HG03108 (cell line): ENCODE data around the gene ETFA.

Experiments used
- ATAC-seq: cut with Tn5 transposase; IDR thresholded peaks from one replicate; pipeline ENCODE4 v1.9.1; 2021; ENCODE audit warnings: moderate library complexity; ENCODE audit not compliant: unreplicated experiment

The ETFA gene

DNA sequence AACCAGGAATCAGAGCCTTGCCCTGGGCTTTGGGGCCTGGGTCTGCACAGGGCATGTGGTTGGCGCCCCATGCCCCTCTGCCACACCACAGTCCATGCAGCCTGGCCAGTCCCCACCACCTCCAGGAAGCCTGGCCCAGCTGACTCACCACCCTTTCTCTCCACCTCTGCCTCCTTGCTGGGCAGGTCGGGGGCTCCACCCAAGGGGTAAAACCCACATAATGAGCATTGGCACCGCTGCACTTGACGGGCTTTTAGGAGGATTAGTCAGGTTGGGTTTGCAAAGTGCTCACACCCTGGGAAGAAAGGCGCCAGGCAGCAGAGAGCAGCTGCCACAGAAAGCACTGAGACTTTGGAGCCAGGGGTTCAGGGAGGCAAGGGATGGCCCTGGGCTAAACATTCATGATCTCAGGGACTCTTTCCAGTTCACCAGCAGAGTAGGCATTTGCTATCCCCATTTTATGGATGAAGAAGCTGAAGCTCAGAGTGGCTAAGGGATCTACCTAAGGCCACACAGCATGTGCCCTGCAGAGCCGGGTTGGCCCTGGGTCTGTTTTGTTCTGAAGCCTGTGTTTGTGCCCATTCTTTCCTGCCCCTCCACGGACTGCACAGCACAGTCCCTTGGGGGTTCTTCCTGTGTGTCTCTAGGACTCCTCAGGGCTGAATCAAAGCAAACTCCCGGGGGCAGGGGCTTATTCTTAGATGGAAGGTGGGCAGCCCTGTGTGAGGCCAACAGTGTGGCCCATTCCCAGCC is 113.4 kb downstream of the ETFA start:
- ATAC-seq, result no peak

DNA sequence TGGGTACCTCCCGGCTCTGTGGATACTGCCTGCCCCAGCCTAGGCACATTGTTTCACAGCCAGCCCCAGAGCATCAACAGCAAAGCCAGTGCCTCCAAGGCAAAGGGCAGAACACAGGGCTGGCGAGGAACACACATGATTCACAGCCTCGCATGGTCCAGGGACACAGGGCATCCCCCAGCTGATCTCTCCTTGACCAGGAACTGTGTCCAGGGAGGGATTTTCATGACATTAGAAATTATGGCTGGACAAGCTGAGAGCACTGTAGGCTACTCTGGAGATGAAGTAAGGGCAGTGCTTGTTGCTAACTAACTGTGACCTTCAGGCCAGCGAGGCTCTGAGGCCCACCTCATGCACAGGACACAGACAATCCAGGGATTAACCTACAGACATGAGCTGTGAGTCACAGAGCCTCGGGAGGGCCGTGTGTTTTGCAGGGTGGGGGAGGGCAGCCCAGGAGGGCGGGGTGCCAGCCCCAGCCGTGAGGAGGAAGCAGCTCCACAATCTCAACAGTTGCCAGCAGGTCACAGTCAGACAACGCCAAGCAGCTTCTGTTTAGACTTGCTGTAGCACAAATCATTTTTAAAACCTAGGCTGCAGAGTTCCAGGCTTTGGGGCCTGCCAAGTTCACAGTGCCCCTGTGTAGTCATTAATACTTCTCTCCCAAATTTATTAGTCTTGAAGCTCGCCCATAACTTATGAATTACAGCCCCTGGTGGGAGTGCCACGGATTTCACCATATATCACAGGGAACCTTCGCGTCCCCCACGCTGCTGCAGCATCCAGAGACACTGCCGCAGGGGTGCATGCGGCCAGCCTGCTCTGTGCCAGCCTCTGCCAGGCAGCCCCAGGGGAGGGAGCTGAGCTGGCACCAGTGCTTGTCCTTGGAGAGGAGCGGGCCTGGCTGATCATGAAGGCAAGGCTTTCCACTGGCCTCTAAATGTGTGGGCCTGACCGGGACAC is 114.7 kb downstream of the ETFA start:
- no peak for ATAC-seq

DNA sequence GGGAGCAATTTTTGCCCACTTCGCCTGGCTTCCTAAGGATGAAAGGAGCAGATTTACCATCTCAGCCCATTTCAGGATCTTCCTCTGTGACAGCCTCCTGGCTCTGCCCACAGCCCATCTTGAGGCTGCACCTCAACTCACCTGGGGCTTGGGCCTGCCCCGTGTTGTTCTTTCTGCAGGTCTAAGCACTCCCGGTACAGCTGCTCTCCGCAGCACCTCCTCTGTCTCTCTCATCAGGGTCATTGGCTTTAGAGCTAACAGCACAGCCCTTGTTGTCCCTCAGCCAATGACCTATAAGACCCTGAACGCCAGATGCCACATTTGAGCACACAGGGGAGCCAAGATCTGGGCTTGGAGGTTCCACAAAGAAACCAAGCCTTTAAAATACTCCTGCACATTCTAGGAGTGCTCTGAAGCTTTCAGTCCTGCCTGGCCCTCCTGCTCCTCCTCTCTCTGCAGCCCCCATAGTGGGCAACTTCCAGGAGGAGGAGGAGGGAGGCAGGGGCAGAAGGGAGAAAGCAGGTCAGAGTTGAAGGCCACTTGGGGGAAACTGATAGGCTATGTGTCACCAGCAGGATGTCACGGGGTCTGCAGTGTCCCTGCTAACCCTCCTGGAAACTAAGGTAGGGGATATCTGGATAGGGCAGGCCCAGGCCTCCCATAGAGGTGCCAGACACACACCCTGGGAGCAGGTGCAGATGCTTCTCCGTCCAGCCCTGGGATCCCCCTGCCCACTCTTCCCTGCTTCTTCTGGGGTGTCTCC is 115.6 kb downstream of the ETFA start:
- ATAC-seq, result no peak

DNA sequence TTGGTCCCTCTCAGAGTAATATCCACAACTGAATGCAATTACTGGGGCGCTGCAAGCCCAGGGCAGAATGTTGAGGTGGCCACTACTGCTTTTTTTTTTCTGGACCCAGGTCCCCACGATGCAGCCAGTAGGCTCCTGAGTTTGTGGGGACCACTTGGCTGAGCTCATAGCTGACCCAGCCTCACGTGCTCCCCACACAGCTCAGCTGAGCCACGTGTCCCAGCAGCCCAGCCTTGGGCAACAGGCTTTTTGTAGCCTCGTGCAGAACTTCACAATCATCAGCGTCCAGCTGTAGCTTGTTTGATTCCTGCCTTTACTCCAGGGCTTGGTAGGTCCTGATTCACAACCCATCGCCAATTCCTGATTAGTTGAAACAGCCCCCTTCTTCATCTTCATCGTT is 117.3 kb downstream of the ETFA start:
- no peak for ATAC-seq

DNA sequence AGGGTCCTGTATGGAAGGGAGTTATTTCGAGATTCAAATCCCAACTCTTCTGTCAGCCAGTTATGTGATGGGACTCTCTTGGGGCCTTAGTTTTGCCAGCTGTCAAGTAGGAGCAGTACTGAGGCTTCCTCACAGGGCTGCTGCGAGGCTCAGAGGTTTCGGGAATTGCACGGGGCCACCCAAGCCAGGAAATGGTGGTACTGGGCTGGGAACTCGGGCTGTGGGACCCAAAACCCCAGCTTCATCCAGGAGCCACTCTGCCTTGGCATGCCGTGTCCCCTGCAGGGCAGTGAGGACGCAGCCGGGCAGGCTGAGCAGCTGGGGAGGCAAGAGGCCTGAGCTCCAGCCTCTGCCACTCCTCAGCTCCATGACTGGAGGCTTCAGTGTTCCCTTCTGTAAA is 118.6 kb downstream of the ETFA start:
- ATAC-seq, result no peak

DNA sequence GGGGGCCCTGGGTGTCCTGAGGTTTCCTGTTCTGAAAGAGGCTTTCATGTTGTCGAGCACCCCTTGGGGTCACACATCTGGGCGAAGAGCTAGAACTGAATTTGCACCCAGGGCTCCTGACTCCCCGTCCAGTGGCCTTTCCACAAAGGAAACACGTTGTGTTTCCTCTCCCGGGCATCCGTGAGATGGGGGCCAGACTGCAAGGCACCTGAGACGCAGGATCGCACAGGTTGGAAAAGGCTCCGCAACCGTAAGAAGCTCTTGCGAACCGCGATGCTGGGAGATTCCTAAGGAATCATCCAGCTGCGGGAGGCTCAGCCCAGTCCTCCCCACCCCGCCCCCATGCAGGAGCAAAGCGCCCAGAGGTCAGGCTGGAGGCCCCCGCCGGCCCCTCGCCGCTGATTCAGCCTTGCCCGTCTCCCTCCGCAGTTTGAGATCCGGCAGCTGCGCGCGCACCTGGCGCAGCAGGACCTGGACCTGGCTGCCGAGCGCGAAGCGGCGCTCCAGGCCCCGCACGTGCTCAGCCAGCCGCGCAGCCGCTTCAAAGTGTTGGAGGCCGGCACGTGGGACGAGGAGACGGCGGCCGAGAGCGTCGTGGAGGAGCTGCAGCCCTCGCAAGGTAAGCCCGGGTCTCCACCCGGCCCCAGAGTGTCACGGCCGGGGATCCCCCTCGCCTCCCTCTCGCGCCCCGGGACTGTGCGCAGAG is 119.6 kb downstream of the ETFA start:
- no peak for ATAC-seq

DNA sequence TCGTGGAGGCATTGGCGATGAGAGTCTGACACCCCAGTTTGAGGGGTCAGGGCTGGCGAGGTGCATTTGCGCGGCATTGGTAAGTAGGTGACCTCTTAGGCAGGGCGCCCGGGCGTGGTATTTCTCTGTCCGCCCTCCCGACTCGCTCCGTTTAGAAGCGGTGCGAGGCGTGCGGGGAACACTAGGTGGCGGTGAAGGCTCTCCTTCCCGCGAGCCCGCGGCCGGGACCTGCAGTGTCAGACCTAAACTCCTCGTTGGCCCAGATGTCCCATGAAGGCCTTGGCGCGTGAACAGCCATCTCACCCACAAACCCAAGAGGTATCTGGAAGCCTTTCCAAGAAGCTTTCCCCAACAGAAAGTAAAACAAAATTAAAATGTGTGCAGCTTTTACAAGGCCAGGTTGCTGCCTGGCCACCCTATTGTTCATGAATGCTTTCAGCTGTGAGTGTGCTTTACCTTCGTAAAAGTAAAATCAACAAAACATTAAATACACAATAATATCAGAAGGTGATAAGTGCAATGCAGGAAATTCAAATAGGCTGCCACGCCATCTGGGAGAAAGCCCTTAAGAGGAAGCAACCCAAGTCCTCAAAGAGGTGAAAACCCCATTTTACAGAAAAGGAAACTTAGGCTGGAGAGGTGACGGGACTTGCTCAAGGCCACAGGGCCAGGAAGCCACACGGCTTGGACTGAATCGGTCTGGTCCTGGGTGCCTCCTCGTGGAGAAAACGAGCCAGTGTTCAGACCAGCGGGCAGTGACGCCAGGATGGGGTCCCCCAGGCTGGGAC is 120.3 kb downstream of the ETFA start:
- peak; percentile 71 for ATAC-seq

DNA sequence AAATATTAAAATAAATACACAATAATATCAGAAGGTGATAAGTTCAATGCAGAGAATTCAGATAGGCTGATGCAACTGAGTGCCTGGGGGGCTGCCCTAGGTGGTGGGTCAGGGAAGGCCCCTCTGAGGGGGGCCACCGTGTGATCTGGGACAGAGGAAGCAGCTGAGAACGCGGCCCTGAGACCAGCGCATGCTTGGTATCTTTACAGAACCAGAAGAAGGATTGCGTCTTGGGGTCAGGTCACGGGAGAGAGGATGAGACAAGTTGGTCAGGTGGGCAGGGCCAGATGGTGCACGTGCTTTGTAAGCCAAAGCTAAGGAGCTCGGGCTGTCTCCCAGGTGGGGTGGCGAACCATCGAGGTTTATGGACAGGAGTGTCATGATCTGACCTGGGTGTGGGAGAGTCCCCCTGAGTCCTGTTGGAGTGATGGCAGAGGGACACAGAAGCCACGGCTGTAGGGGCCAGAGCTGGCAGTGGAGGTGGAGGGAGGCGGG is 121.2 kb downstream of the ETFA start:
- ATAC-seq, result no peak

DNA sequence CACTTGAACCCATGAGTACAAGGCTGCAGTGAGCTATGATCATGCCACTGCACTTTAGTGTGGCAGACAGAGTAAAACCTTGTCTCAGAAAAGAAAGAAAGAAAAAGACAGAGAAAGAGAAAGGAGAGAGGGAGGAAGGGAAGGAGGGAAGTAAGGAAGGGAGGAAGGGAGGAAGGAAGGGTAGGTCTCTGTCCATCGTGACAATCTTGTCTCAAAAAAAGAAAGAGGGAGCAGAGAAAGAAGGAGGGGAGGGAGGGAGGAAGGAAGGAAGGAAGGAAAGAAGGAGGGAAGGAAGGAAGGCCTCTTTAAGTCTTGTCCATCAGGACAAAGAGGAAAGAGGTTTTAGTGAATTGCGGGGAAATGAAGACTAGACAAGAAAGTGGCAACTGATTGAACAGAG is 122.2 kb downstream of the ETFA start:
- ATAC-seq, result no peak

DNA sequence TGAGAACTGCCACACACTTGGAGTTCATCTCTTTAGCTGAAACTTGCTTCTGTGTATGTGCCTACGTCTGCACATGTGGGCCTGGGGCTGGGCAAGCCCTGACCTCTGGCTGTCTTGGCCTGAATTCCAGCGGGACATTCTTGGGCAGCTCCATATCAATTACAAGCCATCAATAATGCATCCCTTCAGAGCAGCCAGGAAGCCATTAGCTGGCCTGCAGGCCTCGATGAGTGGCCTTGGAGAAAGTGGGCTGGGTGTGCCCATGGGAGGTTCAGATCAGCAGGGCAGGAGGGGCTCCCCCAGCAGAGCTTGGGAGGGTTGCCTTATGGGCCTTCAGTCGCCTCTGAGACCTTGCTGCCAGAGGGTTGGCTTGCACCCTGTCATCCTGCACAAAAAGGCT is 124.1 kb downstream of the ETFA start:
- no peak for ATAC-seq

DNA sequence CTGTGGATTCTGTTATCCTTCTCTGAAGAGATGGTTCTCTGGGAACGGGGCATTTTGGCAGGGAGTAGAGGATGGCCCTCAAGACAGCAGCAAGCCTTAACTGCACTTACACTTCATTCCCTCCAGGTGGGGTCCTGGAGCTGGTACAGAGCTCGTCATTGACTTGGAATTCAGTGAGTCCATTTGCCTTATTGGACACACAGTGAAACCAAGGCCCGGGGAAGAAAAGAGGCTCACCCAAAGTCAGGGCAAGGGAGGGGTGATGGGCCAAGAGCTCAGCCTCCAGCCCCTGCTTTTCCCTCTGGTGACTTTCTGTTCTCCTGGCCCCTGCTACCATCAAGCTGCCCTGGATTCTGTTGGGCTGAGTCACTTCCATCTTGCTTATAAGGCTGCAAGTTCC is 125.6 kb downstream of the ETFA start:
- ATAC-seq, result no peak

DNA sequence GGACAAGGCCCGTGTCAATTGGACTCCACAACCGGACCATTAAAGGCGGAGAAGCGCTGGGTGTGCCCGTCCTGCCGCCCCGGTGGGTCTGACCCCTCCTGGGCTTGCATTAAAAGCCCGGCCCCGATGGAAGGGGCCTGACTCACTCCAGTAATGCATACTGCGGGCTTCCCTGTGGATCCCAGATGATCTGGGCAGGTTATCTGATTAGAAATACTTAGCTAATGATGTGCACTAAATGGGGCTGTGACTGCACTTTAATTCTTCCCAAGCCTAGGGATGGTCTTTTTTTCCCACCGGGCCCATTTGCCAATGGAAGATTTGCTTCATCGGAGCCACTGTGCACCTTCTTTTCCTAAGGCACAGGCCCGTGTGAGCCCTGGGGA is 126.6 kb downstream of the ETFA start:
- no peak for ATAC-seq

DNA sequence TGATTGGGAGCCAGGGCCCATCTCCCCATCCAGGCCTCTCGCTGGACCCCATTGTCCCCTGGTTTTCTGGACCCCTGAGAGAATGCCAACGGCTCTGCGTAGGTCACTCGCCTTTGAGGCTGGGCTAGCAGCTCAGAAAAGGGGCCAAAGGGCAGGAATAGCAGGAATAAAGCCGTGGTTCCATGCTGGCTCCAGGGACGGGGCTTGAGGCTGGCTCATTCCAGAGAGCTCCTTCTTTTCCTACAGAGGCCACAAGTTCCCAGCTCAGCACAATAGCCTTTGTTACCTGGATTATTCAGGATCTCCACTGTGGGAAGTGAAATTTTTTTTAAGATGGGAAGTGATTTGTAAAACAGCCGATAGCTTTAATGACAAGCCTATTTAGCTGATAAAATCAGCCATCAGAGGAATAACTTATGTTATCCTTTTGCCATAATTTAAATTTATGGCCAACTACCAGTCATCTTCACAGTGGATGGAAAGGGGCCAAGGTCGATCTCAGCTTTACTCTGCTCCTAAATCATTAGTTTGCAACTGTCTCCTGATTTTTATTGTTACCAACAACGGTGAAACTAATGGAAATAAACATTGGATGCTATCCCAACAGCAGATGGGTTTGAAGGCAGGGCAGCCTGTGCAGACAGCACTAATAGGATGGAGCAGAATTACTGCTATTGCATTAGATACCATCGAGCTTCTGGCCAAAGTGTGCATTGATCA is 127.2 kb downstream of the ETFA start:
- ATAC-seq, result no peak

DNA sequence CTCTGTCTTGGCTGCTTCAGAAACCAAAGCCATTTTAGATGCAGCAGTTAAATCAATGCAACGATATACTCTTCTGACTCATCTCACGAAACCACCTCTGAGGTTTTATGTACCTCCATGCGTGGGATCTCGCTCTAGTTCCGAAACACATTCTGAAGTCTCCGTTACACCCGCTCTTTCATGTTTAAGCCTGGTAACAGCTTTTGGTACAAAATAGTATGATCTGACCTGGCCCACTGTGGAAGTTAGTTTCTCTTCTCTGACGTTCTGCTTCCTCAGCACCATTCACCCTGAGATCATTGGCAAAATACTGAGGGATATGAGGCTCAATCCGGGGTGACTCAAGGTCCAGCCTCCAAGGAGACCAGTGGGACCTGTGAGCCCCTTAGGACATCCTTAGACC is 129.6 kb downstream of the ETFA start:
- ATAC-seq, result peak; percentile 78

DNA sequence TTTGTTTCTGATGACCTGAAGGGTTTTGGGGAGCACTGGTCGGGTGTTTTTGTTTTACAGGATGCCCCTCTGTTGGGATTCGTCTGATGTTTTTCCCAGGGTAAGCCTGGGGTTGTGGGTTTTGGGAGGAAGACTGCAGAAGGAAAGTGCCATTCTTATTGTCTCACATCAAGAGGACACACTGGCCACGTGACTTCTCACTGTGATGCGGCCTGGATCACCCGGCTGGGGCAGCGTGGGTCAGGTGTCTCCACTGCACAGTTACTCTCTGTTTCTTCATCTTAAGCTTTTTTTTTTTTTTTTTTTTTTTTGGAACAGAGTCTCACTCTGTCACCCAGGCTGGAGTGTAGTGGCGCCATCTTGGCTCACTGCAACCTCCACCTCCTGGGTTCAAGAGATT is 130.9 kb downstream of the ETFA start:
- ATAC-seq, result no peak

DNA sequence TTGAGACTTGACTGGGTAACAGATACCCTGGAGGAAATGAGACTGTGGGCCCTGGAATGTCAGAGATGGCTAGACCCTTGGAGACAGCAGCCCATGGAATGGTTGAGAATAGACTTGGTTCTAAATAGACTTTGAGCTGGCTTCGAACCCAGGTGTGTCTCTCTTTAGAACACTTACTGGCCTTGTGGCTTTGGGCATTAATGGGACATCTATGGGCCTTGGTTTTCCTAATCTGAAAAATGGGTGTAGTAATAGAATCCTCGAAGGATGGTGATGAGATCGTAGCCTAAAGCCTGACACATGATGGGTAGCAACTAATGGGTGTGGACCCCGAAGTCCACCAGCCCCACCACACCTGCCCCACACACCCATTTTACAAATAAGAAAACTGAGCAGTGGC is 132.2 kb downstream of the ETFA start:
- no peak for ATAC-seq

DNA sequence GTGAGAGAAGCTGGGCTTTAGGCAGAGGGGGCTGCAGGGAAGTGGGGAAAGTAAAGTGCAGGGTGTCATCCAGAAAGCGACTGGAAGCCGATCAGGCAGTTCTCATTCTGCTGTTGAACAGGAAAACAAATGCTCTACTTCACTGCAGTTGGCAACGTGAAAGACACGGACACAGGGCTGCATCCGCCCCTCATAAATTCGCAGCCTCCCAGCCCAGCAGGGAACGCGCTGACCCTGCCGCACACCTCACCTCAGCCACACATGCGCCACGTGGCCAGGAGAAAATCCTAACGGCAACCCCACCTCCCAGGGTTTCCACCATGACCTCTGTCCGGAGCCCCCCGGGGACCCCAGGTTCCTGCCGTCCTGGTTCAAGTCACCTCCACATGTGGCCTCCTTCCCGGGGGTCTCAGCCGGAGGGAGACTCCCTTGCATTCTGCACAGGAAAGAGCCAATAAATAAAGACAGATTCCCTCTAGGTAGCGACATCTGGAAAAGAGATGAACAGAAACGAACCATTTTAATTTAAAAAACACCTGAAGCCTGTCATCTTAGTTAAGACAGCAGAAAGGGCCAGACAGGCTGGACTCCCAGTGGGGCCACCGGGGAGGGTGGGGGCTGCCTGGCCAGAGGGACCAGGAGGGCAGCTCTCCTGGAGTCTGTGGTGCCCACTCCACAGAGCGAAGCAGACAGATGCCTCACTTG is 132.8 kb downstream of the ETFA start:
- no peak for ATAC-seq

DNA sequence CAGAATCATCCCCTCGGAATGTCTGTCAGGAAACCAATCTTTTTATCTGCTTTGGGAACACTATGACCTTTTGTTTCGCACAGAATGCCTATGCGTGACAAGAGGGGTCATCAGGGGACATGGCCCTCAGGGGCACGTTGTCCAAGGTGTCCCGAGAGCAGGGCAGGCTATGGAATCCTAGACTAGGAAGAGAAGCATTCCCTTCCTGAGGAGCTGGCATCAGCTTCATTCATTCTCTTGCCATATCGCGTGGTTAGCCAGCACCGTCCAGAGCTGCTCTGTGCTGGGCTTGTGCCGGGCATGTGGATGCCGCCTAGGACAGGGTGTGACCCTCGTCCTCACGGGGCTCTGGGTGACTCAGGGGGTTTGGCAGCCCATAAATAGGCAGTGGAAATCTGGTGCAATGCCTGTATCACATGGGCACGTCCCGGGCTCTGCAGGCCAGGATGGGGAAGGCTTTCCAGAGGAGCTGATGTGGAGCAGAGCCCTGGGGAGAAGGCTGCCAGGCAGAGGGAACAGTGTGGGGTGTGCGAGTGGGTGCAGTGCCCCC is 133.7 kb downstream of the ETFA start:
- no peak for ATAC-seq
